Measurements from ENCODE around the gene MOB1A. TPM values are rescaled to one million over a fixed set of nuclear protein-coding genes. Genes with fewer than 3 reads are reported as not detected.

The MOB1A gene
- total and polyA plus RNA-seq, 2 of the 13 experiments (the other 11 are each of a cell fraction or from before 2014, with no cell fraction given): 48.2 to 139 TPM

- no peak; the same call in 1 of the 2 replicates for TF ChIP-seq ZNF704 (CRISPR knock-in tag; IDR thresholded peaks at IDR 0.05; ENCODE audit: borderline replicate concordance)
- no peak; the same call in 1 of the 2 replicates for TF ChIP-seq ZNF740 (CRISPR knock-in tag; IDR thresholded peaks at IDR 0.05)
- peak; percentile 93 for TF ChIP-seq REPIN1 (CRISPR knock-in tag; IDR thresholded peaks at IDR 0.05; ENCODE audit: borderline replicate concordance, low read depth)
- peak; percentile 34 for TF ChIP-seq IKZF4 (CRISPR knock-in tag; IDR thresholded peaks at IDR 0.05; ENCODE audit: borderline replicate concordance, low read depth, not compliant biosample characterization)
- TF ChIP-seq GTF2F1 (IDR thresholded peaks at IDR 0.05; ENCODE audit: low read length): no peak
- peak; percentile 40; the same call in 1 of the 2 replicates for TF ChIP-seq ZBTB33 (CRISPR knock-in tag; IDR thresholded peaks at IDR 0.05)
- peak; percentile 91; the same call in 1 of the 2 replicates for TF ChIP-seq ZNF580 (CRISPR knock-in tag; IDR thresholded peaks at IDR 0.05; ENCODE audit: borderline replicate concordance, low read depth)
- peak; percentile 84; the same call in 1 of the 2 replicates for TF ChIP-seq GPN1 (CRISPR knock-in tag; IDR thresholded peaks at IDR 0.05; ENCODE audit: borderline replicate concordance)
- peak; percentile 72; the same call in 1 of the 2 replicates for TF ChIP-seq PRDM10 (CRISPR knock-in tag; IDR thresholded peaks at IDR 0.05; ENCODE audit: low read depth)
- peak; percentile 90 for TF ChIP-seq ZNF737 (CRISPR knock-in tag; IDR thresholded peaks at IDR 0.05; ENCODE audit: borderline replicate concordance)
- peak; percentile 90; the same call in 1 of the 2 replicates for TF ChIP-seq ZNF34 (CRISPR knock-in tag; IDR thresholded peaks at IDR 0.05; ENCODE audit: borderline replicate concordance)
- TF ChIP-seq ZKSCAN5 (CRISPR knock-in tag; IDR thresholded peaks at IDR 0.05): peak; percentile 60; the same call in 1 of the 2 replicates
- peak; percentile 87 for TF ChIP-seq SP4 (CRISPR knock-in tag; IDR thresholded peaks at IDR 0.05)
- TF ChIP-seq ZNF335 (CRISPR knock-in tag; IDR thresholded peaks at IDR 0.05): peak; percentile 88; the same call in 1 of the 2 replicates
- peak; percentile 38 for TF ChIP-seq JARID2 (CRISPR knock-in tag; IDR thresholded peaks at IDR 0.05; ENCODE audit: insufficient replicate concordance)
- TF ChIP-seq SRY (CRISPR knock-in tag; IDR thresholded peaks at IDR 0.05): peak; percentile 94
- peak; percentile 92; the same call in 1 of the 2 replicates for TF ChIP-seq KLF9 (CRISPR knock-in tag; IDR thresholded peaks at IDR 0.05; ENCODE audit: low read depth)
Measured at GRCh38 chr2:74119912-74120825, 58.5 kb downstream of the MOB1A start (continued).
